Smooth muscle cell of the brain vasculature (primary cell): Measurements from ENCODE around the gene GKAP1.
"Not testable (repeated sequence)": the region's sequence is repeated elsewhere in the genome, so short reads cannot be mapped to it uniquely, and the experiment has no call there.

Experiments used
- DNase-seq: peaks from one replicate; pipeline ENCODE4 v3.0.0-alpha.2; 2012; ENCODE audit warnings: low read depth, low spot score

GKAP1 gene

GRCh38 chr9:83817356-83818278 is at the start of gene GKAP1:
GKAP1 (minus strand) TSS chr9:83817769; CDS start chr9:83806517, 11,252 bp downstream.
- DNase-seq, result peak; percentile 3

- DNase-seq, result not testable (repeated sequence)
These were observed 32.3 kb upstream of the GKAP1 start for GRCh38 chr9:83849895-83850294.

DNA sequence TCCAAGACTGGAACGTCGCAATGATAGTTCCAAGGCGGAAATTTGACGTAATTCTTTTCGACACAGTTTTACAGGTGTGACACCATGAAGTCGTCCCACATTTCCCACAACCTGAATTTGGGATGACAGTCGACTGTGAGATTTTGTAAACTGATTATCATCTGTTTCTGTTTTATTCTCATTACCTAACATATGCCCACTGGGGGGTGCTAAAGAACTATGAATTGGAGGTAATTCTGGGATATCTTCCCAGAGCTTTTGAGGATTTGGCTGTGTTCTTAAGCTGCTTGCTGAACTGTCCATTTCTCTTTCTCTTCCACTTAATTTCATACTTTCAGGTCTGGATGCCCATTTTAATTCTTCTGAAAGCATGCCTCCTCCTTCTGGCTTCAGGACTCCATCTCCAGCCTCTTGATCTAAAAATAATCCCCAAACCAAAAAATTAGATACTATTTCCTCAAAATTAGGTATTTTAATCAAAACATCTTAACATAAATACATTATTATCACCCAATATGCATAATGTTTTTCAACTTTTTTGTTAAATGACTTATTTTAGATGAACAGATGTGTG is 19.6 kb upstream of the GKAP1 start:
- DNase-seq, result not testable (repeated sequence)

DNA sequence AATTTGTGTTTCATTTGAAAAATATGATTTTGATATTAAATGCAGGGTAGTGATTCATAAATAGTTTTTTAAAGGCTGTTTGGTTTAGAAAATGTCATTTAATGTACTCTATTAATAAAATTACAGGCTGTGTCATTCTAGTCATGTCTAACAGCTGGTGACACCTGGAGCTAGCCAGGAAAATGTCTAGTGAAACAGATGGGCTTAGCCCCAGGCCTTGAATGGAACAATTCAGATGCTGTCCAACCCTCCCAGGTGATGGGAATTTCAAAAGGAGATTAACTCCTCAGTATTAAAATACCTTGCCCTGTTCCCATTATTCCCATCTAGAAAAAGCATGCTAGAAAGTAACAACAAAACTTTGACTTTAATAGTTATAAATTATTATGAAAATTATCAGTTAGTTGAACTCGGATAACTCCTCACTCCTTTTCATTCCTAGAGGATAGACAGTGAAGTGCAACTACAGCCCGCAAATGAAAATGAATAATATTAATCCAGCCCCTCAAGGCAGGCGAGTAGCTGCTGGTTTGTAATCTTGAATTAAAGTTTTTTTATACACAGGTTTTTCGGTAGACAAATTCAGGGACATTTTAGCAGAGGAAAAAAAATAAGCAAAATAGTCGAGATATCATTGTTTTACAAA is 13.0 kb upstream of the GKAP1 start:
- not testable (repeated sequence) for DNase-seq

GRCh38 chr9:83824986-83825623 is 7.5 kb upstream of the GKAP1 start:
- DNase-seq, result not testable (repeated sequence)

DNA sequence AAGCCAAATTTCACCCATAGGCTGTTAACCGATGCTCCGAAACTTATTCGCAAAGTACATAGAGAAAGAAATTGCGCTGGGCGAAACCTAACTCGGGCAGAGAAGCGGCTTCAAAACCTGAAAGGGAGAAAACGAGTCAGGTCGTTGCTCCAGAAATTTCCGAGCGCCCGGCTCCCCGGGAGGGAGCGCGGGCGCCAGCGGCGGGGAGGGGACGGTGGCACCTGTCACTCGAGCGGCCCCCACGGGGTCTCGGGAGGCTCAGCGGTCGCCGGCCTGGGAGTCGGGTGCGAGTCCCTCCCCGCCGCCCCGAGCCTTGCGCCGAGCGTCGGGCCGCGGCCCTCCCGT is 586 bp downstream of the GKAP1 start:
- DNase-seq, result not testable (repeated sequence)

DNA sequence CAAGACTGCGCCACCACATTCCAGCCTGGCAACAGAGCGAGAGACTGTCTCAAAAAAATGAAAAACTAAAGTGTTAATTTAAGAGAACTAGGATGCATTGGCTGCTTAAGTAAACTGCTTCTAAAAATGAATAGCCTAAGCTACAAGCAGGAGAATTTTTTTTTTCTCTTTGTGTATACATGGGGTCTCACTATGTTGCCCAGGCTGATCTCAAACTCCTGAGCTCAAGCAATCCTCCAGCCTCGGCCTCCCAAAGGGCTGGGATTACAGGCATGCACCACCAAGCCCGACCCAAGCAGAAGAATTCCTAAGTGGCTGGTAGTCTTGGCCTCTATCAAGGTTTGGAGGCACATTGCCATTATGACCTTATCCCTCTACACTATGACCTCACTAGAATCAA is 2.4 kb downstream of the GKAP1 start:
- not testable (repeated sequence) for DNase-seq

DNA sequence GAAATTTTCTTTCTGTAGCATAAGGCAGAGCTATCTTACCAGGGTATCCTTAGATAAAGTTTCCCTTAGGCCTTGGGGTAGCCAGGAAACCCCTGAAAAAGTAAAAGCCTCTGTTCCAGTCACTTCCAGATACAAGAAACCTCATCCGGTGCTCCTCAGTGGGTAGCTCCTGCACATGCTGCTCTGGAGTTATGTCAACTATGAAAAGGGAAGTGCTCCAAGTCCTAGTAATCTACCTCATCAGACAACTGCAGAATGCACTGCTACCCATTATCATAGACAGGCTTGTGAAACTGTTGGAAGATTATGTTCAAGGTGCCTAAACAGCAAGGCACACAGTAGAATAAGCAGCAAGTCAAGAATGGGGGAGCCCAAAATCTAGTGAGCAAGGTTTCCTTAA is 8.4 kb downstream of the GKAP1 start:
- not testable (repeated sequence) for DNase-seq

- DNase-seq, result not testable (repeated sequence)
These were observed 13.1 kb downstream of the GKAP1 start for GRCh38 chr9:83804454-83804853.

GRCh38 chr9:83803941-83804340 is 13.6 kb downstream of the GKAP1 start:
- not testable (repeated sequence) for DNase-seq

- no peak for DNase-seq
These were observed 17.1 kb downstream of the GKAP1 start for GRCh38 chr9:83800236-83801033.

DNA sequence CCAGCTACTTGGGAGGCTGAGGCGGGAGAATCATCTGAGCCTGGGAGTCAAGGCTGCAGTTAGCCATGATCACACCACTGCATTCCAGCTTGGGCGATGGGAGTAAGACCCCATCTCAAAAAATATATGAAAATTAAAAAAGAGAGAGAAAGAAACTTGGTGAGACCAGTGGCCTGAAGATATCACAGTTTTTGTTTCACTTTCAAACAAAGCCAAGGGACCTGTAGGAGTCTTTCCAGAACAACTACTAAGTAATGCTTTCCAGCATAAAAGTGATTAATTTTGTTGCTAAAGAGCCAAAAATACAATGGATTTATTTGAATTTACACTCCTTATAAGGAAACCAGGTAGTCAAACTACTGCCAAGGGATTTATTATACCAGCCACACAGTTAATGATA is 23.5 kb downstream of the GKAP1 start:
- no peak for DNase-seq

GRCh38 chr9:83792746-83793145 is 24.8 kb downstream of the GKAP1 start:
- DNase-seq, result no peak

DNA sequence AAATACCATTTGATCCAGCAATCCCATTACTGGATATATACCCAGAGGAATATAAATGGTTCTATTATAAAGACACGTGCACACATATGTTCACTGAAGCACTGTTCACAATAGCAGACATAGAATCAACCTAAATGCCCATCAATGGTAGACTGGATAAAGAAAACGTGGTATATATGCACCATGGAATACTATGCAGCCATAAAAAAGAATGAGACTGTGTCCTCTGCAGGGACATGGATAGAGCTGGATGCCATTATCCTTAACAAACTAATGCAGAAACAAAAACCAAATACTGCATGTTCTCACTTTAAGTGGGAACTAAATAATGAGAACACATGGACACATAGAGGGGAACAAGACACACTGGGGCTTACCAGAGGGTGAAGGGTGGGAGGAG is 39.4 kb downstream of the GKAP1 start:
- DNase-seq, result no peak

DNA sequence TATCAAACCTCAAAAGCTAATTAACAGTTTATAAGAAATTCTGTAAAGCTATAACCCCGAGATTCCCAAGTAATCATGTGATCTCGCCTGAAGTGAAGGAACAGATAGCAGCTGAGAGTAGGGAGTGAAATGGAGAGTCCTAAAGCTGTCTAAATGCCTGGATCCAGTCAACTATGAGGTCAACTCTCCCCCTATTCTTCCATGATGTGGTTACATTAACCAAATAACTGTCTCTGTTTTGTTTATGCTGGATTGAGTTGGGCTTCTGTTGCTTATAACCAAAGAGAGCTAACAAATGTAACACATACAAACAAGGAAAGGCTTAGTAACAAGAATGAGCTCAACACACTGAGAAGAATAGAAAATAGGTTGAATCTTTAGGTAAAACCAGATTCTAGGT is 41.6 kb downstream of the GKAP1 start:
- DNase-seq, result no peak

- DNase-seq, result no peak
These were observed 44.7 kb downstream of the GKAP1 start for GRCh38 chr9:83772860-83773259.

DNA sequence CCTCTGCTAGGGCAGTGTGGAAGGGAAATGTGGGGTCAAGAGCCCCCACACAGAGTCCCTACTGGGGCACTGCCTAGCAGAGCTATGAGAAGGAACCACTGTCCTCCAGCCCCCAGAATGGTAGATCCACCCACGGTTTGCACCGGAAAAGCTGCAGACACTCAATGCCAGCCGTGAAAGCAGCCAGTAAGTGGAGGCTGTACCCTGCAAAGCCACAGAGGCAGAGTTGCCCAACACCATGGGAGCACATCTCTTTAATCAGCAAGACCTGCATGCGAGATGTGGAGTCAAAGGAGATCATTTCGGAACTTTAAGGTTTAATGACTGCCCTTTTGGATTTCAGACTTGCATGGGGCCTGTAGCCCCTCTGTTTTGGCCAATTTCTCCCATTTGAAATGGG is 52.2 kb downstream of the GKAP1 start:
- DNase-seq, result no peak

DNA sequence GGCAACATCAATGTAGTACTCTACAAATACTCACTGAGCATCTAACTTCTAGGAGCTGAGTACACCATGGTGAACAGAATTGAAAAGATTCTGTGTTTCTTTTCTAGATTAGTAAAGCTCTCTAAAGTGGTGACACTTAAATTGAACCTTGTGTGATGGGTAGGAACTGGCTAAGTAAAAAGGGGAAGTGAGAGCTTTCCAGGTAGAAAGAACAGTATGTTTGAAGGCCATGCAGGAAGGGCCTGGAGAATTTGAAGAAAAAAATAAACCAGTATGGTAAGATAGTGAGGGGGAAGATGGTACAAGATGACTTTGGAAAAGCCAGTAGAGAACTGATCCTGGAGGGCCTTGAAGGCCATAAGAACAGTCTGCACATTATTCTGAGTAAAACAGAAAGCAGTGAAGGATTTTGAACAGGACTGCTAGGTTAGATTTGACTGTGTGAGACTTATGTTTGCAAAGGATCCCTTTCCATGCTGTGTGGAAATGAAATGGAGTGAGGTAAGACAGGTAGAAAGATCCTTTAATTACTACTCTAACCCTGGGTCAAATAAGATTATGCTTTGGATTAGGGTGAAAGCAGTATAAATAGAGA is 63.1 kb downstream of the GKAP1 start:
- no peak for DNase-seq

DNA sequence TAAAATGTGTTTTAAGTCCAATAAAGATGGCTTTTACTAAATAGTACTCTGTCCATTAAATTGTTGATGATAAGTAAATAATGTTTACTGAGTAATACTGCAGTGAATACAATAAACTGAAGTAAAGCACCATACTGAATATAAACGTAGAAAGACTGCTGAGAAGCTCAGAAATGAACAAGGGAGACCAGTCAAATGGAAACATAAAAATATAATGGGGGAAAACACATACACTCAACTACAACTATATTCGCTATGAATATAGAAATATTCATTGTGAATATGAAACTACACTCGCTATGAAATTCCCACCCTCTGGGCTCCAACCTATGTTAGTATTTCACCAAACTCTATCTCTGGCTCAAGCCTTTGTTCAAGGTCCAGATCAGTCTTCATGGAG is 67.9 kb downstream of the GKAP1 start:
- DNase-seq, result no peak

DNA sequence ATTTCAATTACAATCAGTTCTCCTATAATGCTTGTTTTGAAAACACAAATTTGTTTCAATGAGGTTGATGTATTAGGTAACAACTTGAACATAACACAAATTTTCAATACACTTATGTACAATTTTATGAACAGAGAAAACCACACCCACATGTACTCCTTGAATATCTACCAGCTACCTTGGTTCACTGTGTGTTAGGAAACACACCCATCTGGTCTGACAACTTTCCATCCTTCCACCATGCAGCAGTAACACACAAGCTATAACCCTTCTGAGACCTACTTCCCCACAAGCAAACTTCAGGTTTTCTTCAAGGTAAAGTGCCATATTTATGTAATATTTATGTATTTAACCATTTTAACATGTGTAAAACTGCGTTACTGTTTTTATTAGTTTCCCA is 73.4 kb downstream of the GKAP1 start:
- no peak for DNase-seq

- no peak for DNase-seq
These were observed 83.8 kb downstream of the GKAP1 start for GRCh38 chr9:83733739-83734138.
